IPS-20b (cell line): ENCODE data around the gene DPP10.

Source experiments
- H3K27ac ChIP-seq: one replicate; pipeline ENCODE4 v1.5.1; 2013; ENCODE audit warnings: low read length
- H3K27me3 ChIP-seq: 2 replicates; pipeline ENCODE4 v1.6.1; 2013; ENCODE audit warnings: mild to moderate bottlenecking, low read length, inconsistent platforms; ENCODE audit not compliant: insufficient read depth
- H3K36me3 ChIP-seq: 2 replicates; pipeline ENCODE4 v1.6.1; 2013; ENCODE audit warnings: low read depth, mild to moderate bottlenecking, inconsistent platforms, low read length, moderate library complexity; ENCODE audit not compliant: insufficient read depth
- H3K4me1 ChIP-seq: 2 replicates; pipeline ENCODE4 v1.6.1; 2013; ENCODE audit warnings: mild to moderate bottlenecking, control low read depth, inconsistent platforms, low read length, moderate library complexity; ENCODE audit not compliant: insufficient read depth
- H3K4me3 ChIP-seq: 2 replicates; pipeline ENCODE4 v1.5.1; 2013; ENCODE audit warnings: mild to moderate bottlenecking, low read length, inconsistent platforms
- H3K9ac ChIP-seq: 2 replicates; pipeline ENCODE4 v1.6.1; 2013; ENCODE audit warnings: low read depth, mild to moderate bottlenecking, inconsistent platforms, low read length, moderate library complexity
- H3K9me3 ChIP-seq: 2 replicates; pipeline ENCODE4 v1.6.1; 2013; ENCODE audit warnings: mild to moderate bottlenecking, low read depth, low read length, inconsistent platforms; ENCODE audit not compliant: insufficient read depth

The DPP10 gene

GRCh38 chr2:114457956-114458355 is 15.5 kb downstream of the DPP10 start:
- H3K9me3 ChIP-seq, result peaks cover 3% of the 10 kb centered on the region
- no peak overlapping the region for H3K4me3 ChIP-seq
- no peaks in the 10 kb centered on the region for H3K27me3 ChIP-seq
- no peaks in the 10 kb centered on the region for H3K36me3 ChIP-seq
- no peak overlapping the region for H3K9ac ChIP-seq
- H3K27ac ChIP-seq, result no peak overlapping the region
- H3K4me1 ChIP-seq, result peaks cover 12% of the 10 kb centered on the region; the same call in 1 of the 2 replicates

- no peak overlapping the region for H3K27ac ChIP-seq
- no peak overlapping the region for H3K4me3 ChIP-seq
- H3K9me3 ChIP-seq, result no peaks in the 10 kb centered on the region
- no peaks in the 10 kb centered on the region for H3K36me3 ChIP-seq
- H3K27me3 ChIP-seq, result no peaks in the 10 kb centered on the region
- H3K4me1 ChIP-seq, result peaks cover 12% of the 10 kb centered on the region; the same call in 1 of the 2 replicates
- H3K9ac ChIP-seq, result no peak overlapping the region
These were observed 18.7 kb downstream of the DPP10 start for GRCh38 chr2:114461116-114461515.

- no peaks in the 10 kb centered on the region for H3K9me3 ChIP-seq
These were observed 22.7 kb downstream of the DPP10 start for GRCh38 chr2:114464961-114465706.

GRCh38 chr2:114468343-114468742 is 25.9 kb downstream of the DPP10 start:
- Histone ChIP-seq H3K4me3 (no peak overlapping the region), H3K27ac (no peak overlapping the region), H3K9ac (no peak overlapping the region), H3K9me3 (no peaks in the 10 kb centered on the region), H3K36me3 (no peaks in the 10 kb centered on the region), H3K4me1 (no peaks in the 10 kb centered on the region), H3K27me3 (no peaks in the 10 kb centered on the region)

More at GRCh38 chr2:114464961-114465706, 22.7 kb downstream of the DPP10 start:
- no peak overlapping the region for H3K4me3 ChIP-seq
- H3K27ac ChIP-seq, result no peak overlapping the region
- no peak overlapping the region for H3K9ac ChIP-seq
- H3K36me3 ChIP-seq, result no peaks in the 10 kb centered on the region
- H3K4me1 ChIP-seq, result peaks cover 6% of the 10 kb centered on the region; the same call in 1 of the 2 replicates
- no peaks in the 10 kb centered on the region for H3K27me3 ChIP-seq

GRCh38 chr2:114472246-114472645 is 29.8 kb downstream of the DPP10 start:
- Histone ChIP-seq H3K9me3 (no peaks in the 10 kb centered on the region), H3K4me1 (no peaks in the 10 kb centered on the region), H3K27ac (no peak overlapping the region), H3K36me3 (no peaks in the 10 kb centered on the region), H3K4me3 (no peak overlapping the region), H3K9ac (no peak overlapping the region), H3K27me3 (no peaks in the 10 kb centered on the region)

GRCh38 chr2:114472726-114473125 is 30.3 kb downstream of the DPP10 start:
- H3K4me3 ChIP-seq, result no peak overlapping the region
- H3K27me3 ChIP-seq, result no peaks in the 10 kb centered on the region
- H3K27ac ChIP-seq, result no peak overlapping the region
- no peaks in the 10 kb centered on the region for H3K9me3 ChIP-seq
- H3K4me1 ChIP-seq, result no peaks in the 10 kb centered on the region
- no peak overlapping the region for H3K9ac ChIP-seq
- H3K36me3 ChIP-seq, result no peaks in the 10 kb centered on the region

- H3K27ac ChIP-seq, result no peak overlapping the region
- no peak overlapping the region for H3K9ac ChIP-seq
- no peaks in the 10 kb centered on the region for H3K9me3 ChIP-seq
- H3K4me3 ChIP-seq, result no peak overlapping the region
- H3K4me1 ChIP-seq, result no peaks in the 10 kb centered on the region
- H3K27me3 ChIP-seq, result no peaks in the 10 kb centered on the region
- H3K36me3 ChIP-seq, result no peaks in the 10 kb centered on the region
These were observed 46.5 kb downstream of the DPP10 start for GRCh38 chr2:114488841-114489530.

GRCh38 chr2:114495046-114495445 is 52.6 kb downstream of the DPP10 start:
- Histone ChIP-seq H3K9me3 (no peaks in the 10 kb centered on the region), H3K4me1 (no peaks in the 10 kb centered on the region), H3K27ac (no peak overlapping the region), H3K4me3 (no peak overlapping the region), H3K9ac (no peak overlapping the region), H3K36me3 (no peaks in the 10 kb centered on the region), H3K27me3 (no peaks in the 10 kb centered on the region)

GRCh38 chr2:114496959-114497358 is 54.5 kb downstream of the DPP10 start:
- no peaks in the 10 kb centered on the region for H3K9me3 ChIP-seq

GRCh38 chr2:114499101-114499500 is 56.7 kb downstream of the DPP10 start:
- no peaks in the 10 kb centered on the region for H3K9me3 ChIP-seq
- H3K4me1 ChIP-seq, result no peaks in the 10 kb centered on the region
- H3K9ac ChIP-seq, result no peak overlapping the region
- no peaks in the 10 kb centered on the region for H3K27me3 ChIP-seq
- H3K36me3 ChIP-seq, result no peaks in the 10 kb centered on the region
- no peak overlapping the region for H3K4me3 ChIP-seq
- no peak overlapping the region for H3K27ac ChIP-seq

More at GRCh38 chr2:114496959-114497358, 54.5 kb downstream of the DPP10 start:
- no peak overlapping the region for H3K9ac ChIP-seq
- no peaks in the 10 kb centered on the region for H3K27me3 ChIP-seq
- no peaks in the 10 kb centered on the region for H3K4me1 ChIP-seq
- H3K36me3 ChIP-seq, result no peaks in the 10 kb centered on the region
- H3K27ac ChIP-seq, result no peak overlapping the region
- no peak overlapping the region for H3K4me3 ChIP-seq

- Histone ChIP-seq H3K27me3 (no peaks in the 10 kb centered on the region), H3K9ac (no peak overlapping the region), H3K27ac (no peak overlapping the region), H3K4me3 (no peak overlapping the region), H3K4me1 (no peaks in the 10 kb centered on the region), H3K9me3 (no peaks in the 10 kb centered on the region), H3K36me3 (no peaks in the 10 kb centered on the region)
These were observed 65.3 kb downstream of the DPP10 start for GRCh38 chr2:114507744-114508143.

GRCh38 chr2:114515882-114516281 is 73.4 kb downstream of the DPP10 start:
- Histone ChIP-seq H3K4me1 (peaks cover 4% of the 10 kb centered on the region; the same call in 1 of the 2 replicates), H3K27me3 (no peaks in the 10 kb centered on the region), H3K9me3 (no peaks in the 10 kb centered on the region), H3K4me3 (no peak overlapping the region), H3K36me3 (no peaks in the 10 kb centered on the region), H3K27ac (no peak overlapping the region), H3K9ac (no peak overlapping the region)
